ENCODE data around the gene CPNE9. TPM values are rescaled to one million over a fixed set of nuclear protein-coding genes. Genes with fewer than 3 reads are reported as not detected.
A peak's percentile ranks its signal among the peaks of the same experiment; 100 is the strongest.

Gene CPNE9
- total RNA-seq, 1 donor, result not detected

- H3K4me3 ChIP-seq (ENCODE audit: low read depth, low read length), result no peak overlapping the region
- TF ChIP-seq CTCF (IDR thresholded peaks at IDR 0.05; ENCODE audit: insufficient read depth, low read depth, low read length), result no peak
- no peak for DNase-seq (ENCODE audit: low read depth)
Measured at GRCh38 chr3:9718118-9718517, 14.5 kb downstream of the CPNE9 start.

- H3K4me3 ChIP-seq (ENCODE audit: low read depth, low read length), result no peak overlapping the region
- TF ChIP-seq CTCF (IDR thresholded peaks at IDR 0.05; ENCODE audit: insufficient read depth, low read depth, low read length), result no peak
- no peak for DNase-seq (ENCODE audit: low read depth)
Measured at GRCh38 chr3:9721015-9721699, 17.5 kb downstream of the CPNE9 start.

GRCh38 chr3:9721700-9722060, 18.0 kb downstream of the CPNE9 start:
- TF ChIP-seq CTCF (IDR thresholded peaks at IDR 0.05; ENCODE audit: insufficient read depth, low read depth, low read length), result no peak
- DNase-seq (ENCODE audit: low read depth), result no peak
- no peak overlapping the region for H3K4me3 ChIP-seq (ENCODE audit: low read depth, low read length)

- H3K4me3 ChIP-seq (ENCODE audit: low read depth, low read length), result no peak overlapping the region
- TF ChIP-seq CTCF (IDR thresholded peaks at IDR 0.05; ENCODE audit: insufficient read depth, low read depth, low read length), result no peak
- no peak for DNase-seq (ENCODE audit: low read depth)
Measured at GRCh38 chr3:9725775-9726515, 22.3 kb downstream of the CPNE9 start.

- no peak for DNase-seq (ENCODE audit: low read depth)
- TF ChIP-seq CTCF (IDR thresholded peaks at IDR 0.05; ENCODE audit: insufficient read depth, low read depth, low read length), result peak; percentile 19
- H3K4me3 ChIP-seq (ENCODE audit: low read depth, low read length), result no peak overlapping the region
Measured at GRCh38 chr3:9727041-9727595, 23.5 kb downstream of the CPNE9 start.

GRCh38 chr3:9727743-9728142, 24.1 kb downstream of the CPNE9 start:
- no peak for TF ChIP-seq CTCF (IDR thresholded peaks at IDR 0.05; ENCODE audit: insufficient read depth, low read depth, low read length)
- H3K4me3 ChIP-seq (ENCODE audit: low read depth, low read length), result no peak overlapping the region
- DNase-seq (ENCODE audit: low read depth), result no peak
